Left ventricle myocardium inferior (tissue), 1 donor: ENCODE results near the gene SCN10A. TPM values are rescaled to one million over a fixed set of nuclear protein-coding genes. Genes with fewer than 3 reads are reported as not detected.
A peak's percentile ranks its signal among the peaks of the same experiment; 100 is the strongest.

Experiments used
- DNase-seq: peaks from one replicate; pipeline ENCODE4 v3.0.0-alpha.2; 2020
- H3K27ac ChIP-seq: fragments of 200-600 bp; replicated peaks from 2 replicates; pipeline ENCODE4 v1.8.0; 2021
- H3K27me3 ChIP-seq: fragments of 200-600 bp; 2 replicates; pipeline ENCODE4 v1.8.0; 2021; ENCODE audit warnings: low read depth
- H3K36me3 ChIP-seq: fragments of 200-600 bp; 2 replicates; pipeline ENCODE4 v1.8.0; 2021
- H3K4me1 ChIP-seq: fragments of 200-600 bp; 2 replicates; pipeline ENCODE4 v1.8.0; 2021
- H3K4me3 ChIP-seq: fragments of 200-600 bp; 2 replicates; pipeline ENCODE4 v1.8.0; 2021; ENCODE audit warnings: mild to moderate bottlenecking, moderate library complexity
- H3K9me3 ChIP-seq: fragments of 200-600 bp; replicated peaks from 2 replicates; pipeline ENCODE4 v1.8.0; 2021
- intact Hi-C: fragments of 100-400 bp; cut with micrococcal nuclease; formaldehyde crosslinking; loops from one replicate; pipeline ENCODE4 v1.11.0; 2022
- total RNA-seq: library from RNA; stranded (reverse); fragmentation: NEBNext Ultra II Directional; extraction: Animal tissue kit (Norgen Biotek cat#: 25700); gene quantifications from one replicate; pipeline ENCODE4 v1.2.1, GENCODE V29; 2021
- TF ChIP-seq, protein P1 (sequence below): fragments of 200-600 bp; IDR thresholded peaks from 2 replicates; pipeline ENCODE4 v1.8.0; 2021; ENCODE audit warnings: antibody characterized with exemption, mild to moderate bottlenecking, borderline replicate concordance
- donor health status: DM: no; HTN: yes; CAD: no; lungs with severe emphysema.

The SCN10A gene
- total RNA-seq, 1 donor from 2014 or later, result 0.19 TPM

DNA sequence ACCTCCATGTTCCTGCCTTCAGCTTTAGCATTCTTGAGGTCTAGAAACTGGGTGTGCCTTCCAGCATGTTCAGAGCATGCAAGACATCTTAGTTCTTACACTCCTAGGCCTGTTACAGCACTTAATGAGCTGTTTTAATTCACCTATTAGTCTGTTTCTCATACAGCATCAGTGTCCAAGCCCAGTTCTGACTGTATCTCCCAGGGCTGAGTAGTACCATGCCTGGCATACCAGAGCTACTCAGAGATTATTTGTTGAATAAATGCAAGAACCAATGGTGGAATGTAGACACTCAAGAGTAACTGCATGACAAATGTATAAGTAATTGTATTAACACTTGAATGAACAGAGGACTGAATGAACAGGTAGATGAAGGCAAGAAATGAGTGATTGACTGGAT is 104.7 kb downstream of the SCN10A start:
- Histone ChIP-seq H3K4me1 (no peaks in the 10 kb centered on the region), H3K27ac (no peak overlapping the region), H3K4me3 (no peak overlapping the region), H3K27me3 (no peaks in the 10 kb centered on the region), H3K9me3 (no peaks in the 10 kb centered on the region), H3K36me3 (no peaks in the 10 kb centered on the region)
- TF ChIP-seq, protein P1, sequence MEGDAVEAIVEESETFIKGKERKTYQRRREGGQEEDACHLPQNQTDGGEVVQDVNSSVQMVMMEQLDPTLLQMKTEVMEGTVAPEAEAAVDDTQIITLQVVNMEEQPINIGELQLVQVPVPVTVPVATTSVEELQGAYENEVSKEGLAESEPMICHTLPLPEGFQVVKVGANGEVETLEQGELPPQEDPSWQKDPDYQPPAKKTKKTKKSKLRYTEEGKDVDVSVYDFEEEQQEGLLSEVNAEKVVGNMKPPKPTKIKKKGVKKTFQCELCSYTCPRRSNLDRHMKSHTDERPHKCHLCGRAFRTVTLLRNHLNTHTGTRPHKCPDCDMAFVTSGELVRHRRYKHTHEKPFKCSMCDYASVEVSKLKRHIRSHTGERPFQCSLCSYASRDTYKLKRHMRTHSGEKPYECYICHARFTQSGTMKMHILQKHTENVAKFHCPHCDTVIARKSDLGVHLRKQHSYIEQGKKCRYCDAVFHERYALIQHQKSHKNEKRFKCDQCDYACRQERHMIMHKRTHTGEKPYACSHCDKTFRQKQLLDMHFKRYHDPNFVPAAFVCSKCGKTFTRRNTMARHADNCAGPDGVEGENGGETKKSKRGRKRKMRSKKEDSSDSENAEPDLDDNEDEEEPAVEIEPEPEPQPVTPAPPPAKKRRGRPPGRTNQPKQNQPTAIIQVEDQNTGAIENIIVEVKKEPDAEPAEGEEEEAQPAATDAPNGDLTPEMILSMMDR, result no peak
- no peak for DNase-seq
- intact Hi-C loops, result no loop called here

DNA sequence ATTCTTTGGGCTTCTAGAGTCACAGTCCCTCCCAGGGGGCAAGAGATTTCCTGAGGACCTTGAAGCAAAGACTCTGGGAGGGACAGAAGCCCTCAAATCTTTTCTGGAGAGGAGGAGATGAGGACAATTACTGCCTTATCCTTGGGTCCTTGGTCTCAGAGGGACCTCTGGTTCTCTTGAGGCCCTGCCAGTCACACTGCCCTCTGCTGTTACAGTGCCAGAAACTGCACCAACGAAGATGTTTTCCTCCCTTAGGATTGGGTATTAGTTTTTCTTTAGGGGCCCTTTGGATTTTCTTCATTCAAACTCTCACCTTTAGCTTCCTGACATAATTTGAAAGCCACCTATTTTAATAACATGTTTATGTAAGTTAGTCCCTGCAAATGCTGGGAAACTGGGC is 108.3 kb downstream of the SCN10A start:
- TF ChIP-seq, protein P1, result peak; percentile 24
- no peak for DNase-seq
- no peaks in the 10 kb centered on the region for H3K27me3 ChIP-seq
- no peak overlapping the region for H3K27ac ChIP-seq
- H3K9me3 ChIP-seq, result no peaks in the 10 kb centered on the region
- intact Hi-C loops, result no loop called here
- no peak overlapping the region for H3K4me3 ChIP-seq
- no peaks in the 10 kb centered on the region for H3K4me1 ChIP-seq
- no peaks in the 10 kb centered on the region for H3K36me3 ChIP-seq

DNA sequence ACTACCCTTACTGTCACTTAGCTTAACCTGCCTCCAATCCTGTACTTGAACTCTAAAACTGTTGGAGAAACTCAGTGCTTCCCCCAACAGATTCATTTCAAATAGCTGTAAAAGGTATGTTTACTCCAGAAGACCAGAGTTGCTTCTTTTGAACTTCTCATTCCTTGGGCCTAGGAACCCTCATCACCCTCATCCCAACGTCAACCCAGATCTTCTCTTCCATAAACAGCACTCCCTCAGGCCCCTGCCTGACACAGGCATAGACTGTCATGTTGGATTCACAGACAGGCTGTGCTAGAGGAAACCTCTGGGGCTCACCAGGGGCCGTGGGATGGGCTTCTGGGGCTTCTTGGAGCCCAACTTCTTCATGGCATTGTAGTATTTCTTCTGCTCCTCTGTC is 109.1 kb downstream of the SCN10A start:
- Histone ChIP-seq H3K9me3 (no peaks in the 10 kb centered on the region), H3K4me1 (peaks cover 4% of the 10 kb centered on the region), H3K36me3 (no peaks in the 10 kb centered on the region), H3K4me3 (no peak overlapping the region), H3K27ac (no peak overlapping the region), H3K27me3 (no peaks in the 10 kb centered on the region)
- TF ChIP-seq, protein P1, result no peak
- intact Hi-C loops, result no loop called here
- no peak for DNase-seq

DNA sequence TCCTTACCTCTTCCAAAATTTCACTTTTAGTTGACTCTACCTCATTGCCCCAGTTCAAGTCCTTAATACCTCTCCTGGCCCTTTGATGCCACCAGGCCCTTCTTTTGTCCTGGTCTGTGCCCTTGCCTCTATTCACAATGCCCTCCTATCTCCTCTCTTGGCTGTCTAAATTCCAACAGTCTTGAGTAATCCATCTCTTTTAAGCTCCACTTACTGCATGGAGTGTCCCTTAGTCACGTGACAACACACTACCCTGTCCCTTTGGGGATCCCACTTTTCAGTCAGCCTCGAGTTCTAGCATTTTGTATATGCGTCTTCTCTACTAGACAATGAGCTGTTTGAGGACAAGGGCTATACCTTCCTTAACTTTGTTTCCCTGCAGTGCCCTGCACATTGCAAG is 113.8 kb downstream of the SCN10A start:
- H3K4me1 ChIP-seq, result peaks cover 4% of the 10 kb centered on the region
- no peak overlapping the region for H3K4me3 ChIP-seq
- H3K27ac ChIP-seq, result no peak overlapping the region
- no peaks in the 10 kb centered on the region for H3K27me3 ChIP-seq
- no peak for DNase-seq
- H3K36me3 ChIP-seq, result no peaks in the 10 kb centered on the region
- H3K9me3 ChIP-seq, result no peaks in the 10 kb centered on the region
- intact Hi-C loops, result no loop called here
- TF ChIP-seq, protein P1, result no peak

DNA sequence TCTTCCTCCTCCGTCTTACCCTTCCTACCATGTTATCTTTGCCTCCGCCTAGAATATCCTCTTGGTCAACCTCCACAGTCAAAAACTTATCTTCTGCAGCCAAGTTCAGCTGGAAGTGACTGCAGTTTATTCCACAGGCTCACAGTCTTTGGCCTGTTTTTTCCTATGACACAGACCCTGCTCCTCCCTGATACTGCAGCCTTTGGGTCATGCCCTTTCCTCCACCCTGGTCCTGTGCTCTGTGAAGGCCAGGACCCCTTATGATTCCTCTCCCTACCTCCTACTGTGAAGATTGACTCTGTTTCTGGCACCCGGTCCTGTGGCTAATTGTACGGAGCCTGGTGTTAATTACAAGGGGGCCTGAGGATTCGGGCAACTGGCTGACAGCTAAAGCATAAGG is 117.3 kb downstream of the SCN10A start:
- intact Hi-C loops, result no loop called here
- H3K27me3 ChIP-seq, result no peaks in the 10 kb centered on the region
- H3K4me3 ChIP-seq, result no peak overlapping the region
- TF ChIP-seq, protein P1, result no peak
- H3K27ac ChIP-seq, result no peak overlapping the region
- no peaks in the 10 kb centered on the region for H3K36me3 ChIP-seq
- no peak for DNase-seq
- H3K4me1 ChIP-seq, result peaks cover 4% of the 10 kb centered on the region
- H3K9me3 ChIP-seq, result no peaks in the 10 kb centered on the region

DNA sequence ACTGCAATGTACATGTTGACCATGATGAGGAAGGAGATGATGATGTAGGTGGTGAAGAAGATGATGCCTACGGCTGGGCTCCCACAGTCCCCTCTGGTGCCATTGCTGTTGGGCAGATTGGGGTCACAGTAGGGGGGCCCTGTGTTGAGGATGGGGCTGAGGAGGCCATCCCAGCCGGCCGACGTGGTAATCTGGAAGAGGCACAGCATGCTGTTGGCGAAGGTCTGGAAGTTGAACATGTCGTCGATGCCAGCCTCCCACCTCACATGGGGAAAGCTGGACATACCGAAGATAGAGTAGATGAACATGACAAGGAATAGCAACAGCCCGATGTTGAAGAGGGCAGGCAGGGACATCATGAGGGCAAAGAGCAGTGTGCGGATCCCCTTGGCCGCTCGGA is 118.0 kb downstream of the SCN10A start:
- intact Hi-C loops, result no loop called here
- H3K27ac ChIP-seq, result no peak overlapping the region
- DNase-seq, result no peak
- H3K27me3 ChIP-seq, result no peaks in the 10 kb centered on the region
- H3K4me3 ChIP-seq, result no peak overlapping the region
- H3K36me3 ChIP-seq, result no peaks in the 10 kb centered on the region
- H3K4me1 ChIP-seq, result peaks cover 4% of the 10 kb centered on the region
- TF ChIP-seq, protein P1, result no peak
- H3K9me3 ChIP-seq, result no peaks in the 10 kb centered on the region
